Measurements from ENCODE around the gene NAT8L. TPM values are rescaled to one million over a fixed set of nuclear protein-coding genes. Genes with fewer than 3 reads are reported as not detected.

The NAT8L gene
- total RNA-seq, 3 donors from 2014 or later (not counting 1 experiment from before 2014, with no cell fraction given), result not detected

DNA sequence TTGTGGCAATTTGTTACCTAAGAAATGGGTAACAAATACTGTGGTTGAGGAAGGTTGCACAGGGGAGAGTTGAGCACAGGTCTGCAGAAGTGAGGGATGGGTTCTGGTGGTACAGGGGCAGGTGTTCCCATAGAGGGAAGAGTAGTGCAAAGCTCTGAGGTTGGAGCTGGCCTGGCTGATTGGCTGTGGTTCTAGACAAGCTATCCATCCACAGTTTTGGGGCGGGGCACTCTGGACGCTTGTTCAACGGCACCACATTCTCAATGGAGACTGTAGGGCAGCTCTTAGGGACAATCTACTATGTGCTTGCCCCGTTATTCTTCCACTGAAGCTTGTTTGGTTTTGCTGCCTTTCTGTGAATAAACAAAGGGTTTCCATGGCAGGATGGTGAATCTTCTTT is 35.4 kb downstream of the NAT8L start:
- H3K9me3 Mint-ChIP-seq, result peaks cover 0 to 6% of the 10 kb centered on the region in 2 donors
- 91% methylated on average over 4 of the region's 4 CpGs for WGBS (ENCODE audit: insufficient coverage)
- intact Hi-C loops (cut with micrococcal nuclease), result no loop called here

DNA sequence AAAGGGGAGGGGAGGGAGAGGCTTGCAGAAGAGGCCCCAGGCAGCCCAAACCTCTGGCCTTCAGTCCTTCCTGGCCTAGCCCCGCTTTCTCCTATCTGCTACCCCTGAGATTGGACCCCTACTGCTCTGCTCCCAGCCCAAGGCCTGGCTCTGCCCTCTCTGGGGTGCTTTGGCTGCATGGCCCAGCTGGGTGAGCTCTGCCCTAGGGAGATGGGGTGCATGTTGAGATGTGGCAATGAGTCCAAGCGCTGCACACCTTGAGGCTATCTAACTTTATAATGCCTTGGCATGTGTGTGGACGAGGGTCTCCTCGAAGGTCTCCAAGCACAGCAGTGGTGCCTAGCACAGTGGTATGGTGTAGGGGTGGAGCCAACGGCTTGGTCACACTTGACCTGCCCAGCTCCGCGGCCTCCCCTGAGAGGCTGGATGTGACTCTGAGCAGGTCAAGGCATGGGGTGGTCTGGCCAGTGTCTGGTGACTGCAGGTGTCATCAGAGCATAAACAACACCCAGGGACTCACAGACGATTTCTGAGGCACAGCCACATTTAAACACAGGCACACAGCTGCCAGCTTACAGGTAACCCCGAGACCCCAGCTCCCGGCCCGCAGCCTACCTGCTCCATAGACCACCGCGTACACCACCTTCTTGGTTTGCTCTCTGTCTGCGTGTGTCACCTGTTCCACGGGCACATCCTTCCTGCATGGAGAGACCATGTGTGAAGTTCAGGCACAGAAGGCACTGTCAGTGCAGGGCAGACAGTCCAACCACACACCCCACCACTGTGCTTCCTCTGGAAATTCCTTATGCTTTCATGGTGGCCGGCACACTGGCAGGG is 36.3 kb downstream of the NAT8L start:
- Mint-ChIP-seq H3K36me3 (no peaks in the 10 kb centered on the region), H3K9me3 (peaks cover 0 to 6% of the 10 kb centered on the region in 2 donors), H3K27me3 (ENCODE audit: low read depth in 2 of 2) (peaks cover 11 to 12% of the 10 kb centered on the region in 2 donors), H3K4me3 (no peak overlapping the region), H3K4me1 (no peaks in the 10 kb centered on the region), H3K27ac (no peak overlapping the region)
- no peak for ATAC-seq
- DNase-seq, result no peak
- TF ChIP-seq, protein P1, sequence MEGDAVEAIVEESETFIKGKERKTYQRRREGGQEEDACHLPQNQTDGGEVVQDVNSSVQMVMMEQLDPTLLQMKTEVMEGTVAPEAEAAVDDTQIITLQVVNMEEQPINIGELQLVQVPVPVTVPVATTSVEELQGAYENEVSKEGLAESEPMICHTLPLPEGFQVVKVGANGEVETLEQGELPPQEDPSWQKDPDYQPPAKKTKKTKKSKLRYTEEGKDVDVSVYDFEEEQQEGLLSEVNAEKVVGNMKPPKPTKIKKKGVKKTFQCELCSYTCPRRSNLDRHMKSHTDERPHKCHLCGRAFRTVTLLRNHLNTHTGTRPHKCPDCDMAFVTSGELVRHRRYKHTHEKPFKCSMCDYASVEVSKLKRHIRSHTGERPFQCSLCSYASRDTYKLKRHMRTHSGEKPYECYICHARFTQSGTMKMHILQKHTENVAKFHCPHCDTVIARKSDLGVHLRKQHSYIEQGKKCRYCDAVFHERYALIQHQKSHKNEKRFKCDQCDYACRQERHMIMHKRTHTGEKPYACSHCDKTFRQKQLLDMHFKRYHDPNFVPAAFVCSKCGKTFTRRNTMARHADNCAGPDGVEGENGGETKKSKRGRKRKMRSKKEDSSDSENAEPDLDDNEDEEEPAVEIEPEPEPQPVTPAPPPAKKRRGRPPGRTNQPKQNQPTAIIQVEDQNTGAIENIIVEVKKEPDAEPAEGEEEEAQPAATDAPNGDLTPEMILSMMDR (IDR thresholded peaks at IDR 0.05), result no peak
- no peak overlapping the region for H3K27ac ChIP-seq (ENCODE audit: low read length)
- H3K27me3 ChIP-seq (ENCODE audit: control insufficient read depth, insufficient read depth, low read length), result no peaks in the 10 kb centered on the region
- no peaks in the 10 kb centered on the region for H3K36me3 ChIP-seq (ENCODE audit: control insufficient read depth, insufficient read depth, low read length)
- no peaks in the 10 kb centered on the region for H3K9me3 ChIP-seq (ENCODE audit: control insufficient read depth, insufficient read depth, low read length)
- no peak overlapping the region for H3K4me3 ChIP-seq (ENCODE audit: low read length)
- no peaks in the 10 kb centered on the region for H3K4me1 ChIP-seq (ENCODE audit: control insufficient read depth, insufficient read depth, low read length)
- intact Hi-C loops (cut with micrococcal nuclease), result no loop called here
- WGBS (ENCODE audit: insufficient coverage), result 92% methylated on average over 16 of the region's 16 CpGs

More for the DNA sequence above, 35.4 kb downstream of the NAT8L start:
- Mint-ChIP-seq H3K4me1 (no peaks in the 10 kb centered on the region), H3K4me3 (no peak overlapping the region), H3K27ac (no peak overlapping the region), H3K36me3 (no peaks in the 10 kb centered on the region), H3K27me3 (ENCODE audit: low read depth in 2 of 2) (peaks cover 11 to 12% of the 10 kb centered on the region in 2 donors)
- no peaks in the 10 kb centered on the region for H3K27me3 ChIP-seq (ENCODE audit: control insufficient read depth, insufficient read depth, low read length)
- H3K9me3 ChIP-seq (ENCODE audit: control insufficient read depth, insufficient read depth, low read length), result no peaks in the 10 kb centered on the region
- no peak for ATAC-seq
- H3K36me3 ChIP-seq (ENCODE audit: control insufficient read depth, insufficient read depth, low read length), result no peaks in the 10 kb centered on the region
- H3K4me3 ChIP-seq (ENCODE audit: low read length), result no peak overlapping the region
- no peak overlapping the region for H3K27ac ChIP-seq (ENCODE audit: low read length)
- H3K4me1 ChIP-seq (ENCODE audit: control insufficient read depth, insufficient read depth, low read length), result no peaks in the 10 kb centered on the region
- DNase-seq, result no peak
- TF ChIP-seq, protein P1 (IDR thresholded peaks at IDR 0.05), result no peak

DNA sequence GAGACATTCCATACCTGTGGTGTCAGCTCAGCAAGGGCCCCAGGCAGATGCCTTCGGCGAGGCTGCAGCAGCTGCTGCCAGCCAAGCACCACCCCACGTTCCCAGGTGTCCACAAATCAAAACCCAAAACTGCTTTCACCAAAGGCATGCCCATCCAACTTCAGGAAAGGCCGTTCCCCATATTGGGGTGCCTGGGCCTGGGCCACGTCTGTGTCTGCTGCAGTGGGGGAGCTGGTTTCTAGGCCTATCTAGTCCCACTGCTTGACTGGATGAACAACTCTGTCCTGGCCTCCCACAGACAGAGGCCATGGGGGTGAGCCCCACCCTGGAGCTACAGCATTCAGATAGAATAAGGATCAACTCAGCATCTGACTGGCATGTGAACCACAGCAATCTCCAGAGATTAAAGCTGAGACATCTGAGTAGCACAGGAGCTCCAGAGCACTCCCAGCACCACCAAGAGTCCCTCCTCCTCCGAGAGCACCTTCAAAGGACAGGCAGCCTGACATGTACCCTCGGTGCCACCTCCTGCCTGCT is 37.0 kb downstream of the NAT8L start:
- WGBS (ENCODE audit: insufficient coverage), result 92% methylated on average over 6 of the region's 7 CpGs
- intact Hi-C loops (cut with micrococcal nuclease), result no loop called here
- no peak for DNase-seq
- Histone ChIP-seq H3K27me3 (ENCODE audit: control insufficient read depth, insufficient read depth, low read length) (no peaks in the 10 kb centered on the region), H3K9me3 (ENCODE audit: control insufficient read depth, insufficient read depth, low read length) (no peaks in the 10 kb centered on the region), H3K36me3 (ENCODE audit: control insufficient read depth, insufficient read depth, low read length) (no peaks in the 10 kb centered on the region), H3K27ac (ENCODE audit: low read length) (no peak overlapping the region), H3K4me1 (ENCODE audit: control insufficient read depth, insufficient read depth, low read length) (no peaks in the 10 kb centered on the region), H3K4me3 (ENCODE audit: low read length) (no peak overlapping the region)
- H3K27me3 Mint-ChIP-seq (ENCODE audit: low read depth in 2 of 2), result peaks cover 10 to 12% of the 10 kb centered on the region in 2 donors
- H3K4me1 Mint-ChIP-seq, result no peaks in the 10 kb centered on the region
- peaks cover 0 to 7% of the 10 kb centered on the region in 2 donors for H3K9me3 Mint-ChIP-seq
- no peaks in the 10 kb centered on the region for H3K36me3 Mint-ChIP-seq
- ATAC-seq, result no peak
- no peak overlapping the region for H3K27ac Mint-ChIP-seq
- H3K4me3 Mint-ChIP-seq, result no peak overlapping the region
- TF ChIP-seq, protein P1 (IDR thresholded peaks at IDR 0.05), result no peak

All from natural killer cell (primary cell).